ENCODE results near the gene RIBC2. TPM values are rescaled to one million over a fixed set of nuclear protein-coding genes. Genes with fewer than 3 reads are reported as not detected.
"Not testable (repeated sequence)": the region's sequence is repeated elsewhere in the genome, so short reads cannot be mapped to it uniquely, and the experiment has no call there.

Gene RIBC2
- total RNA-seq, 1 experiment from 2014 or later: not detected

GRCh38 chr22:45429981-45430775 is 16.7 kb downstream of the RIBC2 start:
- H3K9me3 ChIP-seq (replicated peaks): 0 out of 2 replicates have a peak, but pooled peaks cover 2% of the 10 kb centered on the region
- H3K36me3 ChIP-seq: no peaks in the 10 kb centered on the region
- no peak for DNase-seq
- no peak overlapping the region for H3K27ac ChIP-seq
- no peaks in the 10 kb centered on the region for H3K27me3 ChIP-seq
- no peaks in the 10 kb centered on the region for H3K4me1 ChIP-seq
- no peak overlapping the region for H3K4me3 ChIP-seq

- H3K4me3 ChIP-seq: no peak overlapping the region
- DNase-seq: no peak
- H3K4me1 ChIP-seq: no peaks in the 10 kb centered on the region
- 0 out of 2 replicates have a peak, but pooled peaks cover 2% of the 10 kb centered on the region for H3K9me3 ChIP-seq (replicated peaks)
- no peak overlapping the region for H3K27ac ChIP-seq
- no peaks in the 10 kb centered on the region for H3K36me3 ChIP-seq
- no peaks in the 10 kb centered on the region for H3K27me3 ChIP-seq
These were observed 17.4 kb downstream of the RIBC2 start for GRCh38 chr22:45430871-45431270.

DNA sequence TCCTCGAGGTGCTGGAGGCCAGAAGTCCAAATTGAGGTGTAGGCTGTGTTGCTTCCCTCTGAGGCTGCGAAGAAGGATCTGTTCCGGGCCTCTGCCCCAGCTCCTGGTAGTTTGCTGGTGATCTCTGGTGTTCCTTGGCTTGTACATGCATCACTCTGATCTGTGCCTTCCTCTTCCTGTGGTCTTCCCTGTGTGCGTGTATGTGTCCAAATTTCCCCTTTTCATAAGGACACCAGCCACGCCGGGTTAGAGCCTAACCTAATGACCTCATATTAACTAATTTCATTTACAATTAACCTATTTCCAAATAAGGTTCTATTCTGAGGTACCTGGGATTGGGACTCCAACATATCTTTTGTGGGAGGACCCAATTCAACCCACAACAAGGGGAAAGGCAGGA is 21.5 kb downstream of the RIBC2 start:
- no peak for DNase-seq
- H3K27me3 ChIP-seq: no peaks in the 10 kb centered on the region
- H3K9me3 ChIP-seq (replicated peaks): no peaks in the 10 kb centered on the region
- no peaks in the 10 kb centered on the region for H3K36me3 ChIP-seq
- no peak overlapping the region for H3K27ac ChIP-seq
- no peak overlapping the region for H3K4me3 ChIP-seq
- no peaks in the 10 kb centered on the region for H3K4me1 ChIP-seq

DNA sequence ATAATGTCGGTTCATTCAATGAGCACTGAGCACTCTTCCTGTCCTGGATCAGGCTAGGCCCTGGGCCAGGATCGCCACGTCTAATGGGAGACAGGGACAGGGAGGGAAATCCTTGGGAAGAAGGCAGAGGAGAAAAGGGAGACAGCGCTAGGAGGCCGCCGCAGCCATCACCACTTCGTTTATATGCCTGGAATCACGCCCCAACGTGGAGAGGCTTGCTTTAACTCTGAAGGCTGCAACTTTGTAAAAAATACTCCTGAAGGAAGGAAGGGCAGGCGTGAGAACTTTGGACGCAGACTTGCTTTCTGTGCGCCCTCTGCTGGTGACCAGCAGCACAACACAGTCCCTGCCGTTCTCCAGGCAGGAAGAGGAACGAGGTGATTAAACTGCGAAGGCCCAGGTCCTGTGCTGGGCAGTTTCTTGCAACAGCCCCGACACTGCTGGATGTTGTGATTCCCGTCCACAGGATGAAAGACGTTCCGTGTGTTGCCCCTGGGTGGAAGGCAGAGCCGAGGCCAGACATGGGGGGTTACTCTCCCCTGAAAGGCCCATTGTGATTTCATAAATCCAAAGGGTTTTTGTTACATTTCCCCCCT is 22.1 kb downstream of the RIBC2 start:
- DNase-seq: peak; percentile 69 to 84
- Histone ChIP-seq H3K27ac (no peak overlapping the region), H3K4me1 (no peaks in the 10 kb centered on the region), H3K4me3 (no peak overlapping the region), H3K9me3 (replicated peaks) (no peaks in the 10 kb centered on the region), H3K36me3 (no peaks in the 10 kb centered on the region), H3K27me3 (no peaks in the 10 kb centered on the region)

GRCh38 chr22:45436871-45437517 is 23.5 kb downstream of the RIBC2 start:
- not testable (repeated sequence) for H3K27ac ChIP-seq; H3K4me1 ChIP-seq; H3K36me3 ChIP-seq; H3K4me3 ChIP-seq; H3K27me3 ChIP-seq; H3K9me3 ChIP-seq (replicated peaks); DNase-seq

- H3K27me3 ChIP-seq: no peaks in the 10 kb centered on the region
- H3K27ac ChIP-seq: no peak overlapping the region
- no peaks in the 10 kb centered on the region for H3K36me3 ChIP-seq
These were observed 24.8 kb downstream of the RIBC2 start for GRCh38 chr22:45438336-45438735.

DNA sequence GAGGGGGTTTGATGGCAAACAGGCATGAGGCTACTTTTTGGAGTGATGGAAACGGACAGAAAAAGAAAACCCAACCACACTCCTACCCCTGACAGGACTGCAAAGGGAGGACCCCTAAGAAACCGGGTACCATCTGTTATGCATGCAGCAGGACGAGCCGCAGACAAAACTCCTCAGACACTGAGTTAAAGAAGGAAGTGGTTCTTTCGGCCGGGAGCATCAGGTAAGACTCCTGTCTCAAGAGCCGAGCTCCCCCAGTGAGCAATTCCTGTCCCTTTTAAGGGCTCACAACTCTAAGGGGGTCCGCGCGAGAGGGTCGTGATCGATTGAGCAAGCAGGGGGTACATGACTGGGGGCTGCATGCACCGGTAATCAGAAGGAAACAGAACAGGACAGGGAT is 27.2 kb downstream of the RIBC2 start:
- not testable (repeated sequence) for H3K9me3 ChIP-seq (replicated peaks); H3K36me3 ChIP-seq; H3K27ac ChIP-seq; H3K4me1 ChIP-seq; H3K27me3 ChIP-seq; H3K4me3 ChIP-seq; DNase-seq

More at GRCh38 chr22:45438336-45438735, 24.8 kb downstream of the RIBC2 start:
- no peak for DNase-seq
- Histone ChIP-seq H3K9me3 (replicated peaks) (no peaks in the 10 kb centered on the region), H3K4me1 (no peaks in the 10 kb centered on the region), H3K4me3 (no peak overlapping the region)

GRCh38 chr22:45441138-45441537 is 27.6 kb downstream of the RIBC2 start:
- Histone ChIP-seq H3K27ac (no peak overlapping the region), H3K9me3 (replicated peaks) (no peaks in the 10 kb centered on the region), H3K27me3 (no peaks in the 10 kb centered on the region), H3K4me3 (no peak overlapping the region), H3K4me1 (no peaks in the 10 kb centered on the region), H3K36me3 (no peaks in the 10 kb centered on the region)
- peak; percentile 38 to 54 for DNase-seq

GRCh38 chr22:45442116-45442515 is 28.6 kb downstream of the RIBC2 start:
- Histone ChIP-seq H3K4me3 (no peak overlapping the region), H3K36me3 (no peaks in the 10 kb centered on the region), H3K9me3 (replicated peaks) (no peaks in the 10 kb centered on the region), H3K27me3 (no peaks in the 10 kb centered on the region), H3K27ac (no peak overlapping the region), H3K4me1 (no peaks in the 10 kb centered on the region)
- DNase-seq: no peak

GRCh38 chr22:45444168-45444567 is 30.7 kb downstream of the RIBC2 start:
- Histone ChIP-seq H3K4me3 (no peak overlapping the region), H3K4me1 (no peaks in the 10 kb centered on the region), H3K36me3 (no peaks in the 10 kb centered on the region), H3K27ac (no peak overlapping the region), H3K9me3 (replicated peaks) (no peaks in the 10 kb centered on the region), H3K27me3 (no peaks in the 10 kb centered on the region)
- DNase-seq: no peak

DNA sequence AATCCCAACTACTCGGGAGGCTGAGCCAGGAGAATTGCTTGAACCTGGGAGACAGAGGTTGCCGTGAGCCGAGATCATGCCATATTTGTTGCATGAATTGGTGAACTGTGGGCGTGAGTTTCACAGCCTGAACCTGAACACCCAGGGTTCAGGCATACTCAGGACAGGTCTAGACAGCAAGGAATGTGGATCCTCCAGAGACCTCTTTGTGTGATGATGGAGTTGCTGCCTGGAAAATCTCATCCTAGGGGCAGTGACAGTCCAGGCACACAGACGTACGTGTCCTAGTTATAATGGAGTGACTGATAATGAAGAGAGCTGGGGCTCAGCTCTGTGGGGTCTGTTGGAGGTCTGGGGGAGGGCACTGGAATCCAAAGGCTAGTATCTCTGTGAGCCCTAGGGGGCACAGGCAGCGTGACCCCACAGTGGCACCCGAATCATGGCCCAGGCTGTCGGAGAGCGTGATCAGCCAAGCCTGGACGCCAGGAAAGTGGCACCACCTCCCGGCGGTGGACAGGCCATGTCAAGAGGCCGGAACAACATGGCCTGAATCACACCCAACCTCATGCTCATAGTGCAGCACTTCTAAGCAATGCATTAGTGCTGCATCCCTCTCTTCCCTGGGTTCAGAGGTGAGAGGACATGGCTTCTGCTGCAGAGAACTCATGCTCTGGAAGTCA is 31.7 kb downstream of the RIBC2 start:
- no peaks in the 10 kb centered on the region for H3K4me1 ChIP-seq
- H3K36me3 ChIP-seq: no peaks in the 10 kb centered on the region
- no peak for DNase-seq
- H3K27me3 ChIP-seq: no peaks in the 10 kb centered on the region
- H3K27ac ChIP-seq: no peak overlapping the region
- no peak overlapping the region for H3K4me3 ChIP-seq
- H3K9me3 ChIP-seq (replicated peaks): no peaks in the 10 kb centered on the region

- no peak overlapping the region for H3K27ac ChIP-seq
- H3K27me3 ChIP-seq: no peaks in the 10 kb centered on the region
- H3K4me1 ChIP-seq: no peaks in the 10 kb centered on the region
- H3K4me3 ChIP-seq: no peak overlapping the region
- no peaks in the 10 kb centered on the region for H3K9me3 ChIP-seq (replicated peaks)
- no peaks in the 10 kb centered on the region for H3K36me3 ChIP-seq
- no peak for DNase-seq
These were observed 32.7 kb downstream of the RIBC2 start for GRCh38 chr22:45446216-45446615.

DNA sequence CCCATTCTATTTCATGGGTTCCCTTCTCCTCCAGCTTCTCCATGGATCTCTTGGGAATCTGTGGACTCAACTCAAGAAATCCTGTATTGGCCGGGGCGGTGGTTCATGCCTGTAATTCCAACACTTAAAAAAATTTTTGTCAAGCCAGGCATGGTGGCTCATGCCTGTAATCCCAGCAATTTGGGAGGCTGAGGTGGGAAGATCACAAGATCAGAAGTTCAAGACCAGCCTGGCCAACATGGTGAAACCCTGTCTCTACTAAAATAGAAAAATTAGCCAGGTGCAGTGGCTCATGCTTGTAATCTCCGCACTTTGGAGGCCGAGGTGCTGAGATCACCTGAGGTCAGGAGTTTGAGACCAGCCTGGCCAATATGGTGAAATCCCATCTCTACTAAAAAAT is 34.1 kb downstream of the RIBC2 start:
- H3K27ac ChIP-seq; H3K4me1 ChIP-seq; H3K36me3 ChIP-seq; H3K27me3 ChIP-seq; DNase-seq; H3K4me3 ChIP-seq; H3K9me3 ChIP-seq (replicated peaks): not testable (repeated sequence)

DNA sequence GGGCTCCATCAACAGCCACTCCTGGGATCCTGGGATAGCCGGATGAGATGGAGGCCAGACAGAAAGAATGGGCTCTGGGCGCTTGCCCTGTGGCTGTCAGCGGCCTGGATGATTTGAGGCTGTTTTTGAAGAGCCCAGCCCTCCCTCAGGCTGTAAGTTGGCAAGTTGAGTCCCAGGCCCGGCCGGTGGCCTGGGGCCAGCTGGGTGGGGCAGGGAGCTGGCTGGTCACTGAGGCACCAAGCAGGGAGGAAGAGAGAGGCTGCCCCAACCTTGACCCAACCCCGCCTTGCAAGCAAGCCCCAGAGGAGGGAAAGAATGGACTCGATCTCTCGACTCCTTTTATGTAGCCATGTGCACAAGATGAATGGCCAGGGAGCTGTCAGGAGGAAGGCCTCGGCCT is 34.9 kb downstream of the RIBC2 start:
- Histone ChIP-seq H3K27ac (no peak overlapping the region), H3K4me1 (no peaks in the 10 kb centered on the region), H3K27me3 (no peaks in the 10 kb centered on the region), H3K9me3 (replicated peaks) (no peaks in the 10 kb centered on the region), H3K4me3 (no peak overlapping the region), H3K36me3 (no peaks in the 10 kb centered on the region)
- DNase-seq: no peak

- DNase-seq; H3K27ac ChIP-seq; H3K4me3 ChIP-seq; H3K27me3 ChIP-seq; H3K36me3 ChIP-seq; H3K4me1 ChIP-seq; H3K9me3 ChIP-seq (replicated peaks): not testable (repeated sequence)
These were observed 35.9 kb downstream of the RIBC2 start for GRCh38 chr22:45449442-45449841.

All from SJCRH30 (cell line).